GM12872 (cell line): ENCODE results near the gene PTPRA.

Source experiments
- TF ChIP-seq, protein P1 (sequence below): IDR thresholded peaks from 3 replicates; pipeline ENCODE4 v1.5.1; 2011; ENCODE audit warnings: low read depth, mild to moderate bottlenecking, low read length, moderate library complexity; ENCODE audit not compliant: insufficient read depth

The PTPRA gene

DNA sequence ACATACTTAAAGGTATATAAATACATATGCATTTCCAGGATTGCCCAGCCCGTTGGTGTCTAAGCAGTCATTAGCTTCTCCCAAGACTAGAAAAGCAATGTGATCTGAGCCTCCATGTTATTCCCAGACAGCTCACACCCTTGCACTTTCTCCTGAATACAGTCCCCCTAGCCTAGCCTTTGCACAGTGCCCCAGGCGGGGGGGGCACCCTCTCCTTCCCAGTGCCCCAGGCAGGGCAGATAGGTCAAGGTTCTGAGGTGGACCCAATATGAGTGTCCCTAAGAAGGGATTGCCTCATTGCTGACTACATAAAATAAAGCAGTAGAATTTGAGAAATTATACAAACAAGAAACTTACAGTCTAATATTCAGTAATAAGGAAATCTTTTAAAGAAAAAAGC is 154.7 kb downstream of the PTPRA start:
- TF ChIP-seq, protein P1, sequence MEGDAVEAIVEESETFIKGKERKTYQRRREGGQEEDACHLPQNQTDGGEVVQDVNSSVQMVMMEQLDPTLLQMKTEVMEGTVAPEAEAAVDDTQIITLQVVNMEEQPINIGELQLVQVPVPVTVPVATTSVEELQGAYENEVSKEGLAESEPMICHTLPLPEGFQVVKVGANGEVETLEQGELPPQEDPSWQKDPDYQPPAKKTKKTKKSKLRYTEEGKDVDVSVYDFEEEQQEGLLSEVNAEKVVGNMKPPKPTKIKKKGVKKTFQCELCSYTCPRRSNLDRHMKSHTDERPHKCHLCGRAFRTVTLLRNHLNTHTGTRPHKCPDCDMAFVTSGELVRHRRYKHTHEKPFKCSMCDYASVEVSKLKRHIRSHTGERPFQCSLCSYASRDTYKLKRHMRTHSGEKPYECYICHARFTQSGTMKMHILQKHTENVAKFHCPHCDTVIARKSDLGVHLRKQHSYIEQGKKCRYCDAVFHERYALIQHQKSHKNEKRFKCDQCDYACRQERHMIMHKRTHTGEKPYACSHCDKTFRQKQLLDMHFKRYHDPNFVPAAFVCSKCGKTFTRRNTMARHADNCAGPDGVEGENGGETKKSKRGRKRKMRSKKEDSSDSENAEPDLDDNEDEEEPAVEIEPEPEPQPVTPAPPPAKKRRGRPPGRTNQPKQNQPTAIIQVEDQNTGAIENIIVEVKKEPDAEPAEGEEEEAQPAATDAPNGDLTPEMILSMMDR: no peak

DNA sequence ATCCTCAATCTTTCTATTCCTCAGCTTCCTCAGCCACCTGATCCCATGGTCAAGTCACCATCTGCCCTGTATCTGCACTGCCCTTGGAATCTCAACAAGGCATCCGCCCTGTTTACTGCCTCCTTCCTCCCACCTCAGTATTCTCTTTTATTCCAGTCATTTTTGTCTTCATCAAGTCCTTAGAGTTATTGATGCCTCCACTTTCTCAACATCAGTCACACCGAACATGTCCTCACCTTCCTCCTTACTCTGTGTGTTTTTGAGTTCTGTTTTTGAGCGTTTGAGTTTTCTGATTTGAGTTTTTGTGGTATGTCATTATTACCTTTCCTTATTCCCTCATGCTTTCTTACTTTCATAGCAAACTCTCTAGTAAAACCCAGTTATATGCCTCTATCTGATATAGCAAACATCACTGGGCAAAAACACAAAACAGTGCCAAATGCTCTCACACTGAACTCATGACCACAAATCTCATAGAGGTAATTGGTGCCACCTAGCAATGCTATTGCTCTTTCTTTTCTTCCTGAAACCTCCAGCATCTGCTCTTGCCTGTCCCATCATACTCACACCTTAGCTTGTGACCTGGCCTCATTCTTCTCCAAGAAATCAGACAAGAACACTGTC is 158.4 kb downstream of the PTPRA start:
- TF ChIP-seq, protein P1: no peak

DNA sequence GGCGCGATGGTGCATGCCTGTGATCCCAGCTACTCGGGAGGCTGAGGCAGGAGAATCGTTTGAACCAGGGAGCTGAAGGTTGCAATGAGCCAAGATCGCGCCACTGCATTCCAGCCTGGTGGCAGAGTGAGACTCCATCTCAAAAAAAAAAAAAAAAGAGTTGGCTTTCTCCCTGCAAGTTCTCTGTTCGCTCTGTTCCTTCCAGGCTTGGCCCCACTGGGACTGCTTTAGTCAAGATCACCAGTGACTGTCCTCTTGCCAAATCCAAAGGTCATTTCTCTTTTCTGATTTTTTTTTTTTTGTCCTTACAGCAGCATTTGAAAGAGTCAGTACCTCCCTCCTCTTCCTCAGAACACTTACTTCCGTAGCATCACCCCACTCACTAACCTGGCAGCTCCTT is 159.3 kb downstream of the PTPRA start:
- TF ChIP-seq, protein P1: no peak

DNA sequence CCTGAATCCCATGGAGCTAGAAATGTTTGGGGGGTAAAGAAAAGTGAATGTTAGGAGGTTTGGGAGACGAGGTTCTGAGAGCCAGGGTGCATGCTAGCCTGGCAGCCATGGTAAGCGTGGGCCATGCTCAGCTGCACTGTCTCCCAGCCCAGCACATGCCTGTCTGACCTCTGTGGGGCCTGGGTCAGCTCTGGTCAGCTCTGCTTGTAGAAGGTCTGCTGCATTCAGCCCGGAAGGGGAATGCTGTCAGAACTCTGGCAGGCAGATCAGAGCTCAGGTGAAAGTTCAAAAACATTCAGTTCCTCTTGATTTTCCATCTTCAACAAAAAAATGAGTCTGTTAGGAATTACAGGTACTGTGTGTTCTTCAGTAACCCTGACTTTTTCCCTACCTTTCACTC is 164.4 kb downstream of the PTPRA start:
- TF ChIP-seq, protein P1: no peak

DNA sequence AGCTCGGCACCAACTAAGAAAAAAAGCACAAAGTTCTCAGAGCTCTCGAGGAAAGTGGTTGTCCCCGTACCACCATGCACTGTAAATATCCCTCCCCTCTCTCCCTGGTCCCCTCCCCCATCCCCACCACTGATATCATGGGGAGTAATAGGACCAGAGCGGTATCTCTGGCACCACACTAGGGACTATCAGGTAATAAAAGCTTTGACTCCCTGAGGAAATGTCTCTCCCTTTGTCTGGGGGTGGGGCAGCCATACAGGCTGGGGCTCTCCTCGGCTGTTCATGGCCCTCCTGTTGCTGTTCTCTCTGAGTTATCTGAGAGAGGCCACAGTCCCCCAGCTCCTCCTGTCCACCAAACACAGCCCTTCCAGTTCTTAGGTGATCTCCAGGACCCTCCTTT is 165.2 kb downstream of the PTPRA start:
- TF ChIP-seq, protein P1: no peak

DNA sequence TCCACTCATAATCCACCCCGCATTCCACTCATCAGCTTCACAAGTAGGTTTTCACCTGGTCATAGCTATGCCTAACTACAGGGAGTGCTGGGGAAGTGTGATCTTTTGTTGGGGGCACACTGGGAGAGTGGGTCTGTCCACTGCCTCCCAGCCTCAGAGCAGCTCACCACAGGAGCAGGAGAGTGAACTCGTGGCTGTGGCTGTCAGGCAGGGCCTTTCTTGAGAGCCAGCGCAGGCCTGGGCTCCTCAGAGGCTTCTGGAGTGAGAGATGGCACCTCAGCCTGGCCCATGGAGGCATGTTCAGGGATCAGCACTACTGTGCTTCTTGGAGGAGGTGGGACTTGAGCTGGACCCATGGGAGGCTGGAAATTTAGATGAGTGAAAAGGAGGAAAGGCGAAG is 166.1 kb downstream of the PTPRA start:
- TF ChIP-seq, protein P1: no peak

DNA sequence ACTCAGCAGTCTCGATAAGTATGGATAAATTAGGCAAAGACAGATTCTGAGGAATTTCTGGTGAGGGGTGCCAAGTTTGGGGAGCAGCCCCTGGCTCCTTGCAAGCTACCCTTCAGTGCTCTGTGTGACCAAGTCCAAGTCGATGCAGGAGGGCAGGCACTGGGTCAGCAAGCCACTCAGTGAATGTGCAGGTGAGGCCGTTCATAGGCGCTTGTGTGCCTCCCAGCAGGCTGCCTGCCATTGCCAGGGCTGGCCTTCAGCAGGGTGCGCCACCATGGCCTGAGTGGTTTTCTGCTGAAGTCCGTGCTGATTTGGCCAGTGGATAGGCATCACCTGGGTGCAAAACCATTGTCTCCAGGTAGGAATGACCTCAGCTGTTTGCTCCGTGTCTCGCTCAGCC is 166.8 kb downstream of the PTPRA start:
- TF ChIP-seq, protein P1: no peak

DNA sequence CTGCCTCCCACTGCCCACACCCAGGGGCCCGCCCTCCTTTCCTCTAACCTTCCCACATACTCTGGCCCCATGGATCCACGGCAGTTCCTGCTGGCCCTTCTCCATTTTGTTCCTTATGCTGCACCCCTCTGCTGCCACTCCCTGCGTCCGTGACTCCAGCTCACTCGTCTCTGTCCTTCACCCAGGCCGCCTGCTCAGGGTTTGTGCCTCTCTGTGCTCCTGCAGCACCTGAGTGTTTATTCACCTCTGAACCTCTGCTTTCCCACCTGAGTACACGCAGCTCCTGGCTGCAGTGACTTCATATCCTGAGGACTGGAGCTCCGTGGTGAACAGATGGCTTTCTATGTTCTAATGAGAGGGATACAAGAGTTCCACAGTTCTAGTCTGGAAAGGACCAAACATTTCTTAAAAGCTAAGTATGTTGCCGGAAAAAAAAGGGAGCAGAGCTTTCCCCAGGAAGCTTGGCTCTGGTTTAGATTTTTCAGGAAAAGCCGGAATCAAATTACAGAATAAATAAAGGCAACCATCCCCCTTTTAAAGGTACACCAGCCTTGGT is 168.7 kb downstream of the PTPRA start:
- TF ChIP-seq, protein P1: no peak
